Measurements from ENCODE around the gene LRRC9. TPM values are rescaled to one million over a fixed set of nuclear protein-coding genes. Genes with fewer than 3 reads are reported as not detected.
A peak's percentile ranks its signal among the peaks of the same experiment; 100 is the strongest.

Gene LRRC9
- 10 to 100 TPM in 1 of 8 experiments, 1 to 10 TPM in 4, under 1 TPM in 1, not detected in 2; 0.40 to 28.3 (median 1.5) TPM for total RNA-seq

GRCh38 chr14:59919570-59920377, at the start of gene LRRC9:
TSS of gene LRRC9 (plus strand) at chr14:59920144.
- H3K27ac ChIP-seq = peak within 1 kb of the TSS; percentile 17 to 74
- H3K4me1 ChIP-seq (replicated peaks in 1 of 2) = peaks cover 8 to 9% of the 10 kb centered on the region in 2 donors
- in situ Hi-C loops (cut with MboI; ENCODE audit: low pct_unique_long_range_greater_than_20kb in 2 of 9, low sequenced_read_pairs in 9 of 9, unreplicated experiment in 9 of 9) = loop anchor here in 2 of 9 experiments (25.0 kb wide), 2 partner anchors 207 to 382 kb away; no protein-coding TSS in a partner anchor
- WGBS, 10 experiments = 0 to 16% (median 2%) methylated on average over 9 to 14 of the region's 57 CpGs; no CpG with 5 or more reads in 6 of the 10 experiments
- peak in 7 of 8 experiments; percentile 54 to 96 (median 94) for ATAC-seq (replicated peaks in 6 of 8)
- peak within 1 kb of the TSS; percentile 60 to 77 (median 63) for H3K4me3 ChIP-seq

- in situ Hi-C loops (cut with MboI; ENCODE audit: low pct_unique_long_range_greater_than_20kb in 2 of 9, low sequenced_read_pairs in 9 of 9, unreplicated experiment in 9 of 9) = no loop called here
- H3K27ac ChIP-seq = peak within 1 kb of the TSS; percentile 60 to 89
- H3K4me1 ChIP-seq (replicated peaks in 1 of 2) = peaks cover 6 to 8% of the 10 kb centered on the region in 2 donors
- 0 to 3% (median 0%) methylated on average over 5 to 15 of the region's 84 CpGs; no CpG with 5 or more reads in 6 of the 10 experiments for WGBS, 10 experiments
- peak; percentile 67 to 96 (median 82) for ATAC-seq (replicated peaks in 6 of 8)
- peak within 1 kb of the TSS; percentile 55 to 98 (median 91) for H3K4me3 ChIP-seq
These were observed 49.4 kb upstream of the LRRC9 start, which contains the start of gene RTN1 for GRCh38 chr14:59870277-59871165. TSS of gene RTN1 (minus strand) at chr14:59870776. CDS start at chr14:59870630, 146 bp downstream.

- WGBS, 10 experiments = 0 to 8% (median 0%) methylated on average over 1 to 4 of the region's 4 CpGs; no CpG with 5 or more reads in 7 of the 10 experiments
- Histone ChIP-seq H3K4me3 (peak overlapping the region; percentile 55 to 98 (median 91)), H3K4me1 (replicated peaks in 1 of 2) (peaks cover 6 to 8% of the 10 kb centered on the region in 2 donors), H3K27ac (peak overlapping the region in 1 of 2 donors; percentile 89)
- in situ Hi-C loops (cut with MboI; ENCODE audit: low pct_unique_long_range_greater_than_20kb in 2 of 9, low sequenced_read_pairs in 9 of 9, unreplicated experiment in 9 of 9) = no loop called here
- no peak for ATAC-seq (replicated peaks in 6 of 8)
These were observed 48.8 kb upstream of the LRRC9 start for GRCh38 chr14:59871166-59871495.

GRCh38 chr14:59882957-59883356, 37.0 kb upstream of the LRRC9 start:
- no peak for ATAC-seq (replicated peaks in 6 of 8)
- Histone ChIP-seq H3K4me3 (no peak overlapping the region), H3K4me1 (replicated peaks in 1 of 2) (no peaks in the 10 kb centered on the region), H3K27ac (no peak overlapping the region)
- in situ Hi-C loops (cut with MboI; ENCODE audit: low pct_unique_long_range_greater_than_20kb in 2 of 9, low sequenced_read_pairs in 9 of 9, unreplicated experiment in 9 of 9) = no loop called here
- 0 to 83% (median 40%) methylated on average over 1 of the region's 1 CpG; no CpG with 5 or more reads in 1 of the 10 experiments for WGBS, 10 experiments

GRCh38 chr14:59890676-59891075, 29.3 kb upstream of the LRRC9 start:
- in situ Hi-C loops (cut with MboI; ENCODE audit: low pct_unique_long_range_greater_than_20kb in 2 of 9, low sequenced_read_pairs in 9 of 9, unreplicated experiment in 9 of 9) = no loop called here
- Histone ChIP-seq H3K4me1 (replicated peaks in 1 of 2) (no peaks in the 10 kb centered on the region), H3K27ac (no peak overlapping the region), H3K4me3 (no peak overlapping the region)
- 7 to 100% (median 80%) methylated on average over 1 to 2 of the region's 2 CpGs; no CpG with 5 or more reads in 5 of the 10 experiments for WGBS, 10 experiments
- ATAC-seq (replicated peaks in 6 of 8) = peak in 1 of 8 experiments; percentile 42

GRCh38 chr14:59895721-59896120, 24.2 kb upstream of the LRRC9 start:
- in situ Hi-C loops (cut with MboI; ENCODE audit: low pct_unique_long_range_greater_than_20kb in 2 of 9, low sequenced_read_pairs in 9 of 9, unreplicated experiment in 9 of 9) = no loop called here
- no peak for ATAC-seq (replicated peaks in 6 of 8)
- WGBS, 10 experiments = 0 to 100% (median 79%) methylated on average over 1 of the region's 1 CpG
- Histone ChIP-seq H3K4me3 (no peak overlapping the region), H3K27ac (no peak overlapping the region), H3K4me1 (replicated peaks in 1 of 2) (no peaks in the 10 kb centered on the region)

GRCh38 chr14:59897757-59898383, 22.1 kb upstream of the LRRC9 start:
- H3K4me3 ChIP-seq = no peak overlapping the region
- H3K27ac ChIP-seq = no peak overlapping the region
- no peaks in the 10 kb centered on the region for H3K4me1 ChIP-seq (replicated peaks in 1 of 2)
- 7 to 72% (median 61%) methylated on average over 2 to 7 of the region's 8 CpGs; no CpG with 5 or more reads in 3 of the 10 experiments for WGBS, 10 experiments
- in situ Hi-C loops (cut with MboI; ENCODE audit: low pct_unique_long_range_greater_than_20kb in 2 of 9, low sequenced_read_pairs in 9 of 9, unreplicated experiment in 9 of 9) = no loop called here
- peak in 6 of 8 experiments; percentile 27 to 88 (median 46) for ATAC-seq (replicated peaks in 6 of 8)

GRCh38 chr14:59900556-59900955, 19.4 kb upstream of the LRRC9 start:
- no peak for ATAC-seq (replicated peaks in 6 of 8)
- in situ Hi-C loops (cut with MboI; ENCODE audit: low pct_unique_long_range_greater_than_20kb in 2 of 9, low sequenced_read_pairs in 9 of 9, unreplicated experiment in 9 of 9) = loop anchor here in 2 of 9 experiments (25.0 kb wide), 2 partner anchors 188 to 363 kb away; no protein-coding TSS in a partner anchor
- WGBS, 10 experiments = 30 to 100% (median 72%) methylated on average over 1 to 2 of the region's 3 CpGs; no CpG with 5 or more reads in 4 of the 10 experiments

GRCh38 chr14:59904184-59904583, 15.8 kb upstream of the LRRC9 start:
- in situ Hi-C loops (cut with MboI; ENCODE audit: low pct_unique_long_range_greater_than_20kb in 2 of 9, low sequenced_read_pairs in 9 of 9, unreplicated experiment in 9 of 9) = loop anchor here in 2 of 9 experiments (25.0 kb wide), 2 partner anchors 192 to 367 kb away; no protein-coding TSS in a partner anchor
- Histone ChIP-seq H3K4me1 (replicated peaks in 1 of 2) (no peaks in the 10 kb centered on the region), H3K4me3 (no peak overlapping the region), H3K27ac (no peak overlapping the region)
- WGBS, 10 experiments = 14 to 60% (median 39%) methylated on average over 1 to 2 of the region's 2 CpGs; no CpG with 5 or more reads in 4 of the 10 experiments
- ATAC-seq (replicated peaks in 6 of 8) = no peak

More at GRCh38 chr14:59900556-59900955, 19.4 kb upstream of the LRRC9 start:
- no peak overlapping the region for H3K4me3 ChIP-seq
- no peak overlapping the region for H3K27ac ChIP-seq
- no peaks in the 10 kb centered on the region for H3K4me1 ChIP-seq (replicated peaks in 1 of 2)

GRCh38 chr14:59905188-59905587, 14.8 kb upstream of the LRRC9 start:
- H3K4me1 ChIP-seq (replicated peaks in 1 of 2) = no peaks in the 10 kb centered on the region
- WGBS, 10 experiments = 0 to 100% (median 78%) methylated on average over 2 of the region's 2 CpGs; no CpG with 5 or more reads in 2 of the 10 experiments
- no peak overlapping the region for H3K4me3 ChIP-seq
- ATAC-seq (replicated peaks in 6 of 8) = peak in 2 of 8 experiments; percentile 25 to 66
- H3K27ac ChIP-seq = no peak overlapping the region
- in situ Hi-C loops (cut with MboI; ENCODE audit: low pct_unique_long_range_greater_than_20kb in 2 of 9, low sequenced_read_pairs in 9 of 9, unreplicated experiment in 9 of 9) = loop anchor here in 2 of 9 experiments (25.0 kb wide), 2 partner anchors 193 to 368 kb away; no protein-coding TSS in a partner anchor

GRCh38 chr14:59912443-59912842, 7.5 kb upstream of the LRRC9 start:
- ATAC-seq (replicated peaks in 6 of 8) = no peak
- H3K4me3 ChIP-seq = no peak overlapping the region
- H3K4me1 ChIP-seq (replicated peaks in 1 of 2) = no peaks in the 10 kb centered on the region
- H3K27ac ChIP-seq = no peak overlapping the region
- in situ Hi-C loops (cut with MboI; ENCODE audit: low pct_unique_long_range_greater_than_20kb in 2 of 9, low sequenced_read_pairs in 9 of 9, unreplicated experiment in 9 of 9) = loop anchor here in 2 of 9 experiments (25.0 kb wide), 2 partner anchors 200 to 375 kb away; no protein-coding TSS in a partner anchor
- 18 to 100% (median 80%) methylated on average over 1 to 2 of the region's 2 CpGs; no CpG with 5 or more reads in 1 of the 10 experiments for WGBS, 10 experiments

- Histone ChIP-seq H3K4me3 (no peak overlapping the region), H3K27ac (no peak overlapping the region), H3K4me1 (replicated peaks in 1 of 2) (peaks cover 0 to 5% of the 10 kb centered on the region in 2 donors)
- WGBS, 10 experiments = 0 to 100% (median 78%) methylated on average over 1 of the region's 1 CpG; no CpG with 5 or more reads in 3 of the 10 experiments
- in situ Hi-C loops (cut with MboI; ENCODE audit: low pct_unique_long_range_greater_than_20kb in 2 of 9, low sequenced_read_pairs in 9 of 9, unreplicated experiment in 9 of 9) = loop anchor here in 2 of 9 experiments (25.0 kb wide), 2 partner anchors 201 to 376 kb away; no protein-coding TSS in a partner anchor
- no peak for ATAC-seq (replicated peaks in 6 of 8)
These were observed 6.8 kb upstream of the LRRC9 start for GRCh38 chr14:59913187-59913586.

All from motor neuron (in vitro differentiated cells).